Heart right ventricle (tissue), 16 donors: ENCODE measurements around the gene CTTNBP2. TPM values are rescaled to one million over a fixed set of nuclear protein-coding genes. Genes with fewer than 3 reads are reported as not detected.

Source experiments
- ATAC-seq, 8 donors: fragments of 200-7000 bp; cut with Tn5 transposase; one replicate each; pipeline ENCODE4 v1.9.1; 2020; ENCODE audit warnings: mild to moderate bottlenecking in 8 of 8, moderate library complexity in 8 of 8, moderate number of reproducible peaks in 1 of 8
- DNase-seq, 2 donors: peaks; one replicate each; pipeline ENCODE4 v3.0.0-alpha.2; 2020
- H3K27ac ChIP-seq, 10 donors: fragments of 200-600 bp; sonication (generic) in 2 of 10; one replicate each; pipeline versions ENCODE4 v1.5.0 to v1.8.0; 2020 to 2022; ENCODE audit warnings: mild to moderate bottlenecking in 3 of 10
- H3K27me3 ChIP-seq, 7 donors: fragments of 200-600 bp; one replicate each; pipeline ENCODE4 v1.8.0; 2021 to 2022; ENCODE audit warnings: mild to moderate bottlenecking in 2 of 7
- H3K36me3 ChIP-seq, 9 donors: fragments of 200-600 bp; sonication (generic) in 1 of 9; one replicate each; pipeline versions ENCODE4 v1.5.0 to v1.8.0; 2020 to 2022; ENCODE audit warnings: mild to moderate bottlenecking in 2 of 9
- H3K4me1 ChIP-seq, 9 donors: fragments of 200-600 bp; sonication (generic) in 1 of 9; one replicate each; pipeline versions ENCODE4 v1.5.0 to v1.8.0; 2020 to 2022; ENCODE audit warnings: mild to moderate bottlenecking in 4 of 9
- H3K4me3 ChIP-seq, 10 donors: fragments of 200-600 bp; sonication (generic) in 2 of 10; one replicate each; pipeline versions ENCODE4 v1.5.0 to v1.8.0; 2020 to 2022; ENCODE audit warnings: mild to moderate bottlenecking in 7 of 10, moderate library complexity in 2 of 10
- H3K9me3 ChIP-seq, 11 donors: fragments of 200-600 bp in 10 of 11; sonication (generic) in 2 of 11; one replicate each; pipeline versions ENCODE4 v1.5.0 to v1.8.0; 2013 to 2022; ENCODE audit warnings: mild to moderate bottlenecking in 2 of 11, control low read depth in 1 of 11, moderate library complexity in 1 of 11
- WGBS, 2 donors: extraction: QIAGEN DNeasy Blood & Tissue Kit; methylation state at CpG; one replicate each; pipeline ENCODE4 v1.1.7; 2013; ENCODE audit warnings: inconsistent platforms in 1 of 2; 5-methylcytosine and 5-hydroxymethylcytosine counted together
- intact Hi-C, 10 donors: fragments of 100-400 bp; cut with DNase I; formaldehyde crosslinking; loops; one replicate each; pipeline versions ENCODE4 v1.11.1 to v1.14.2; 2022
- polyA plus RNA-seq, 2 donors: library from polyadenylated mRNA; stranded (reverse); fragments of 200-250 nt; gene quantifications; one replicate each; pipeline ENCODE4 v1.2.3, GENCODE V29; 2013
- total RNA-seq, 10 donors: library from RNA; stranded (reverse); fragmentation: NEBNext Ultra II Directional in 3 of 10; extraction: Animal tissue kit (Norgen Biotek cat#: 25700) in 3 of 10; gene quantifications; one replicate each; pipeline versions ENCODE4 v1.2.1 to v1.2.4, GENCODE V29; 2021 to 2023
- TF ChIP-seq, protein P1 (sequence below), 9 donors: fragments of 200-600 bp; sonication (generic) in 2 of 9; IDR thresholded peaks; one replicate each; pipeline versions ENCODE4 v1.5.0 to v1.8.0; 2021 to 2022; ENCODE audit warnings: antibody characterized with exemption in 9 of 9, mild to moderate bottlenecking in 5 of 9, moderate library complexity in 1 of 9
- donor health status: Arrhythmogenic right ventricular cardiomyopathy.
- donor health status: ischemic (EF 13 %, LVEDD 7.1; RV severe dilation, severe dysfunction).
- donor health status: healthy with polysubstance abuse.
- donor health status: DM: no; HTN: yes; CAD: no.
- donor health status: DM: no; HTN: no; CAD: no.
- donor health status: ischemic (EF 25% LVEDD 6.9; RV normal size, moderate dysfunction).
- donor health status: ischemic (EF 25% LVEDD 5.7; RV mildly dilated, moderate dysfunction).
- donor health status: healthy.
- donor health status: DM: yes; HTN: yes; CAD: no.
- donor health status: Ischemic cardiomyopathy.
- donor health status: ischemic (EF 35%, LVEDD 5.7; RV mildly dilated, moderate dysfunction).
- donor health status: nonischemic (EF 11% LVEDD 7.7; RV severe dilation, severe dysfunction).
- donor health status: DM: yes; HTN: yes; CAD: no.
- donor health status: PGD.
- donor health status: ischemic (EF 29% LVEDD 5.4; RV normal size, mild dysfunction).
- donor health status: nonischemic (EF 23%, LVEDD 6.1; RV moderate dilation, normal function).

CTTNBP2 gene
- total and polyA plus RNA-seq, 12 donors = 0.41 to 2.0 (median 0.97) TPM

DNA sequence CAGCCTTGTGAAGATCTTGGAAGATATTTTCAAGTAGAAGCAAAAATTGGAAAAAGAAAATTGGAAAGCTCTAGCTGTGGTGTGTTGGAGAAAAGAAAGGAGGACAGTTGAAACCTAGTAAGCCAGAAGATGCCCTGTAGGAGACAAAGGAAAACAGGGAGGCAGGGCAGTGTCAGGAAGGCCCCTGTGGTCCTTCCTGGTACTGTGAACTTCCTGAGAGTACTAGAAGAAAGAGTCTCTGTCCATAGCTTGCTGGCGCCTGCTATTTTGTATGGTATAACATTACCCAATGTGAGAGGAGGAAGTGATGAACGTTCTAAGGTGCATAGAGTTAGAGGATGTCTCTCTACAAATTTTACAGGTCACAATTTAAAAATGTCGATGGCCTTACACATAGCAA is 183.1 kb downstream of the CTTNBP2 start:
- WGBS, 2 donors = 86 to 89% methylated on average over 3 of the region's 3 CpGs
- H3K27me3 ChIP-seq = peaks cover 0 to 2% (median 0%) of the 10 kb centered on the region in 7 donors
- no peaks in the 10 kb centered on the region for H3K36me3 ChIP-seq
- intact Hi-C loops = no loop called here
- DNase-seq (no peak), ATAC-seq (no peak)
- no peak overlapping the region for H3K27ac ChIP-seq
- no peak overlapping the region for H3K4me3 ChIP-seq
- H3K9me3 ChIP-seq = no peaks in the 10 kb centered on the region
- TF ChIP-seq, protein P1, sequence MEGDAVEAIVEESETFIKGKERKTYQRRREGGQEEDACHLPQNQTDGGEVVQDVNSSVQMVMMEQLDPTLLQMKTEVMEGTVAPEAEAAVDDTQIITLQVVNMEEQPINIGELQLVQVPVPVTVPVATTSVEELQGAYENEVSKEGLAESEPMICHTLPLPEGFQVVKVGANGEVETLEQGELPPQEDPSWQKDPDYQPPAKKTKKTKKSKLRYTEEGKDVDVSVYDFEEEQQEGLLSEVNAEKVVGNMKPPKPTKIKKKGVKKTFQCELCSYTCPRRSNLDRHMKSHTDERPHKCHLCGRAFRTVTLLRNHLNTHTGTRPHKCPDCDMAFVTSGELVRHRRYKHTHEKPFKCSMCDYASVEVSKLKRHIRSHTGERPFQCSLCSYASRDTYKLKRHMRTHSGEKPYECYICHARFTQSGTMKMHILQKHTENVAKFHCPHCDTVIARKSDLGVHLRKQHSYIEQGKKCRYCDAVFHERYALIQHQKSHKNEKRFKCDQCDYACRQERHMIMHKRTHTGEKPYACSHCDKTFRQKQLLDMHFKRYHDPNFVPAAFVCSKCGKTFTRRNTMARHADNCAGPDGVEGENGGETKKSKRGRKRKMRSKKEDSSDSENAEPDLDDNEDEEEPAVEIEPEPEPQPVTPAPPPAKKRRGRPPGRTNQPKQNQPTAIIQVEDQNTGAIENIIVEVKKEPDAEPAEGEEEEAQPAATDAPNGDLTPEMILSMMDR (IDR thresholded peaks at IDR 0.05) = no peak
- no peaks in the 10 kb centered on the region for H3K4me1 ChIP-seq

DNA sequence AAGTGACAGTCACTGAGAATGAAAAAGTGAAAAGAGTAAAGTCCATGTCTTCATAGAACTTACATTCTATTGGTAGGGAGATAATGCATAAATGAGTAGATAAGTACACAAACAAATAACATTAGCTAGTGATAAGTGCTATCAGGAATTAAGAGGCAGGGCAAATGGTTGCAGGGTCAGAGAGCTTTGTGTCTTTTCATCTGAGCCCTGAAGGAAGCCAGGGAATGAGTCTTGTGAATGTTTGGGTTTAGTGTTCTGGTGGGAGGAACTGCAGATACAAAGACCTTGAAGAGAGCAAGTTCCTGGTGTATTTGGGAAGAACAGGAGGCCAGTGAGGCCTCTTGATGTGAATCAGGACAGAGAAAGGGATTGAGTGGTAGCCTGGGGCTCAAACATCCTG is 183.8 kb downstream of the CTTNBP2 start:
- Histone ChIP-seq H3K27ac (no peak overlapping the region), H3K36me3 (no peaks in the 10 kb centered on the region), H3K4me3 (no peak overlapping the region), H3K4me1 (no peaks in the 10 kb centered on the region), H3K27me3 (peaks cover 0 to 5% (median 0%) of the 10 kb centered on the region in 7 donors), H3K9me3 (no peaks in the 10 kb centered on the region)
- TF ChIP-seq, protein P1 (IDR thresholded peaks at IDR 0.05) = no peak
- intact Hi-C loops = no loop called here
- ATAC-seq (no peak), DNase-seq (no peak)

DNA sequence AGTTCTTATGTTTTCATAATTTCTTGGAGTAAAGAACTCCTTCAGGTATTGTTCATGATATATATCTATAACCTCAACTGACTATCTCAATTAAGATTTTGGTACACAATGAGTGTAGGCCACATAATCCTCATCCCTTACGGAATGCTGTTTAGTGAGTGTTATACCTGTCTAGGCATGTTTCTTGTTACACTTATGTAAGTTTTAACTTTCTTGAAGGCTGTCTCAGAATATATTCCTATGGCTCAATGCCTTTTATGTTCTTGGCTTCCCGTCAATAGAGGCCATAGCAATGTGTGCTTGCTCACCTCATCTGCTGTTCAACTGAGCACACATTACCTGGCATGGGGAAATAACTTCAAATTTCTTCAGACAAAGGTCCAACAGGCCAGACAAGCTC is 185.1 kb downstream of the CTTNBP2 start:
- H3K4me3 ChIP-seq = no peak overlapping the region
- H3K27me3 ChIP-seq = peaks cover 0 to 5% (median 0%) of the 10 kb centered on the region in 7 donors
- no peak overlapping the region for H3K27ac ChIP-seq
- TF ChIP-seq, protein P1 (IDR thresholded peaks at IDR 0.05) = no peak
- WGBS, 2 donors = 89 to 96% methylated on average over 2 of the region's 2 CpGs
- intact Hi-C loops = no loop called here
- ATAC-seq = no peak
- no peaks in the 10 kb centered on the region for H3K4me1 ChIP-seq
- DNase-seq = no peak
- no peaks in the 10 kb centered on the region for H3K36me3 ChIP-seq
- no peaks in the 10 kb centered on the region for H3K9me3 ChIP-seq

DNA sequence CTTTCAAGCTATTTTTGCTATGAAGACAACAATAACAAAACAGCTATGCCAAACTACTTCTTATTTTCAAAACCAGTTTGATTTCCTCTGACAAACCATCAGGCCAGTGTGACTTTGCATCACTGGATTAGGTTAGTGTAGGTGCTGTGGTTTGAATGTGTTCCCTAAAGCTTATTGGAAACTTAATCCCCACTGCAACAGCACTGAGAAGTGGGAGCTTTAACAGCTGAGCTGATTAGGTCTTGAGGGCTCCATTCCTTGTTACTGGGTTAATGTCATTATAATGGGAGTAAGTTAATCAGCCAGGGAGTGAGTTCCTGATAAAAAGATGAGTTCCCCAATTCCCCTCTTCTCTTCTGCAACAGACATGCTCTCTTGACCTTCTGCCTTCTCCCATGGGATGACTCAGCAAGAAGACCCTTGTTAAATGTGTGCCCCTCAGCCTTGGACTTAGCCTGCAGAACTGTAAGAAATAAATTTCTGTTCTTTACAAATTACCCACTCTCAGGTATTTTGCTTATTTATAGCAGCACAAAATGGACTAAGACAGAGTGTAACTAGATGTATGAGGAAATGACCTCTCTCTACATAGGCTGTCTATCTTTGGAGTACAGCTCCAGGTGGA is 186.8 kb downstream of the CTTNBP2 start:
- Histone ChIP-seq H3K9me3 (no peaks in the 10 kb centered on the region), H3K27ac (no peak overlapping the region), H3K4me3 (no peak overlapping the region), H3K36me3 (no peaks in the 10 kb centered on the region), H3K27me3 (peaks cover 0 to 19% (median 0%) of the 10 kb centered on the region in 7 donors), H3K4me1 (no peaks in the 10 kb centered on the region)
- TF ChIP-seq, protein P1 (IDR thresholded peaks at IDR 0.05) = no peak
- DNase-seq = no peak
- intact Hi-C loops = no loop called here
- no peak for ATAC-seq
